HG03039 (cell line): ENCODE results near the gene TIMM17B.
A peak's percentile ranks its signal among the peaks of the same experiment; 100 is the strongest.
"Not testable (repeated sequence)": the region's sequence is repeated elsewhere in the genome, so short reads cannot be mapped to it uniquely, and the experiment has no call there.

Source experiments
- ATAC-seq: cut with Tn5 transposase; IDR thresholded peaks from one replicate; pipeline ENCODE4 v1.9.1; 2021; ENCODE audit warnings: mild to moderate bottlenecking, moderate library complexity; ENCODE audit not compliant: unreplicated experiment

TIMM17B gene

DNA sequence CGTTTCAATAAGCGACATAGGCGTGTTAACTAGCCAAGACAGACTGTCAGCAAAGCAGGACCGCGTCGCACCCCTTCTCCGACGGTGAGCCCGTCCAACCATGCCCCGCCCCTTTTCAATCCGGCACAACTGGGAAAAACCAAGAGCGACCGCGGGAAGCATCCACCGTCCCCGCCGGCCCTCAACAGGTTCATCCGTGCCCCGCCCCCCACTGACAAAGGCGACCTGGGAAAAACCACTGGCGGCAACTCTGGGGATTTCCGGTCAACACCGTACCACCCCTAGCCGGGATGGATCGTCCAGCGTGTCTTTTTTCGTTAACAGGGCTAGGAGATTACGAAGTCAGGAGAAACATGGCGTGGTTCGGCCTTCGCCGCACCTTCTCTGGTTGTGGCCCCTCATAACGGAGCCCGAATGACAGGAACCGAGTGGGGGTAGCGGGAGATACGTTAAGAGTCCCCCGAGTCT, 377 bp downstream of the TIMM17B start:
- ATAC-seq, result peak; percentile 9

DNA sequence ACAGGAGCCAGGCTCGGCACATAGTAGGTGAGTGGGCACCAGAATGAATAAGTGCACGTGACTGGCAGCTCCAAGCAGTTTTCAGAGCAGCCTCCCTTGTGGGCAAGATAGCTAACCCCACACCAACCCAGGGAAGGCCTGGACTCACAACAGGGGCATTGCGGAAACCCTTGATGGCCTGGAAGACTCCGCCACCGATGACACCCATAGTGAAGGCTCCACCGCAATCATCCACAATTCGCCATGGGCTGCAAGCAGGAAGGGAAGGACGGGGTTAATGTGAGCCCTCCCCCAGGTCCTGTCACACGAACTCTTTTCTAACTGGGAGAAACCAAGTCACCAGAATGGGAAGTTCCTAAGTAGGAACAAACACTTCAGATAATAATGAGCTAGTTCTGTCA, 957 bp downstream of the TIMM17B start:
- no peak for ATAC-seq

DNA sequence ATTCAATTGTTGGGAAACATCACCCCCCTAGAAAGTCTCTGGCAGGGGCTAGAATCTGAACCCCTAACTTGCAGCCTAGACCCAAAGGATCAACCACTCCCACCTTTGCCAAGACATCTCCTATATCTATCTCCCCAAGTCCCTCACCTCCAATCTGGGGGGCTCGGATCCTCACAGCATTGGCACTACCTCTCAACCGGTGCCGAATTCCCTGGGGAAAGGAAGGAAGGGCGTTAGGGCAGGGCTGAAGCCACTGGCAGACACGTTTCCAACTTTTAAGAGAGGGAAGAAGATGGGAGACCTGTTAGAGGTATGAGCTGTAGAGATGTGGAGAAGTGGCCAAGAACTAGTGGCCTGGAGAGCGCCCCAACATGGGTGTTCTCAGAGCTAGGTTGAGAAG, 2.7 kb downstream of the TIMM17B start:
- ATAC-seq, result no peak

GRCh38 chrX:48893556-48894348, 3.8 kb downstream of the TIMM17B start:
- no peak for ATAC-seq

GRCh38 chrX:48892896-48893295, 4.7 kb downstream of the TIMM17B start:
- ATAC-seq, result no peak

- peak; percentile 74 for ATAC-seq
Observed at GRCh38 chrX:48891402-48892288, 5.9 kb downstream of the TIMM17B start.

DNA sequence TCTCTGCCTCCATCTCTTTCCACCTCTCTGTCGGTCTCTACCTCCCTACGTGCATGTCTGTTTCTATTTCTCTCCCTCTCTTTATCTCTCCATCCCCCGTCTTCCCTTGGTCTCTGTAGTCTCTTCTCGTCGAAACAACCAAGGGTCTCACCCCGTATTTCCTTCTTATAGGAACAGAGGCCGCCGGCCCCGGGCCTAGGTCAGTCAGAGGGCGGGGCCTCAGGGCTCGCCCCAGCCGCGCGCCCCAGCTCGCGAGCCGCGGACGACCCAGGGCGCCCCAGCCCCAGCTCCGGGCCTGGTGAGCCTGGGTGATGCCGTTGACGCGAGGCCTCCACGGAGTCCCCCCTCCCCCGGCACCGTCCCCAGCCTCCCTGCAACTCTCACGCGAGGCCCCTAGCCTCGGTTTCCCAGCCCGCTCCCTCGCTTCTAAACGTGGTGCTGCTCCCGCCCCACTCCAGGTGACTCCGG, 6.6 kb downstream of the TIMM17B start:
- peak; percentile 43 for ATAC-seq

GRCh38 chrX:48890296-48890925, 7.2 kb downstream of the TIMM17B start:
- no peak for ATAC-seq

DNA sequence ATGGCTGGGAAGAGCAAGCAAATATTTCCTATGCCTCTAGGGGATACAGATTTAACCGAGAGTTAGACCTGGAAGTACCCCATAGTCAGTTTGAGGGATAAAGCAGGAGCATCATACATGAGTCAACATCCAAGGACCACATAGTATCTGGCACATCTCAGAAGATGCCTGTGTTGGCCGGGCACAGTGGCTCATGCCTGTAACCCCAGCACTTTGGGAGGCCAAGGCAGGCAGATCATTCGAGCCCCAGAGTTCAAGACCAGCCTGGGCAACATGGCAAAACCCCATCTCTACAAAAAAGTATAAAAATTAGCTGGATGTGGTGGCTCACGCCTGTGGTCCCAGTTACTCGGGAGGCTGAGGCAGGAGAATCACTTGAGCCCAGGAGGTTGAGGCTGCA, 11.0 kb downstream of the TIMM17B start:
- ATAC-seq, result not testable (repeated sequence)

DNA sequence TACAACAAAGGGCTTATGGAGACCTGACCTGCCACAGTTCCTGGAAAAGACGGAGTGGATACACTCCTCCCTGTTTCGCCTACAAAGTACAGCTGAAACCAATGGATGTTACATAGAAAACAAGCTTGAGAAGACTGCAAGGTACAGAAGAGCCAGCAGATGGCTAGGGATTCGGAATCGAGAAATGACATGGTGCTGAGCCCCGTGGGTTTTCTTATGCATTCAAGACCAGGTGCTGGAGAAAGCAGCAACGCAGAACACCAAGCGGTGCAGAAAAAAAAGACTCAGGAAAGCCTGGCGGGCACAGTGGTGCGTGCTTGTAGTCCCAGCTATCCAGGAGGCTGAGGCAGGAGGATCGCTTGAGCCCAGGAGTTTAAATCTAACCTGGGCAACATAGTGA, 13.8 kb downstream of the TIMM17B start:
- no peak for ATAC-seq

DNA sequence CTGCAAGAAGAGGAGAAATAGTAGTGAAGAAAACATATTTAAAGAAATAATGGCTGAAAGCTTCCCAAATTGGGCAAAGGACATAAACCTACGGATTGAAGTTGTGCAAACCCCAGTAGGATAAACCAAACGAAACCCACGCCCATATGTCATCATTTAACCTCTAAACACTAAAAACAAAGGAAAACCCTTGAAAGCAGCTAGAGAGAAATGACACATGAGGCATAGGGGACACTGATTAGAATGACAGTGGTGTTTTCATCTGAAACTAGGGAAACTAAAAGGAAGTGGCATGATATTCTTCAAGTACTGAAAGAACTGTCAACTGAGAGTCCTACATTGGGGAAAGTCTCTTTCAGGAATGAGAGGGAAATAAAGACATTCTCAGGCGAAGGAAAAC, 20.6 kb downstream of the TIMM17B start:
- ATAC-seq, result not testable (repeated sequence)

- not testable (repeated sequence) for ATAC-seq
Observed at GRCh38 chrX:48872017-48872416, 25.6 kb downstream of the TIMM17B start.

DNA sequence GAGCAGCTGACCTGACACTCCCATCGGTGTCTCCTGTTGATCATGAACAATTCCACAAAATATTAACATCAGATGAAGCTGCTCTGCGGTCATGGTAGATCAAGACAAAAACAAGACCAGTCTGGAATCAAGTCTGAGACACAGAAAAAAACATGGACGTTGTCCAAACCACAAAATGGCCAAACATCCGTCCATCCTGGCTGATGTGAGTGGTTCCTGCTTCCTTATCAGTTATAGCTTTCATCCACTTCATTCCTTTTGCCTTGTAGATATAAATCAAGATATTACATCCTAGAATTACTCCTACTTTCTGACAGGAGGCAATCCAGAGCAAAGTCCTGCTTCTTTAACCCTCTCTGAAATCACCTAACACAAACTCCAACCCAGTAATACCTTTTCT, 33.4 kb downstream of the TIMM17B start:
- ATAC-seq, result no peak

DNA sequence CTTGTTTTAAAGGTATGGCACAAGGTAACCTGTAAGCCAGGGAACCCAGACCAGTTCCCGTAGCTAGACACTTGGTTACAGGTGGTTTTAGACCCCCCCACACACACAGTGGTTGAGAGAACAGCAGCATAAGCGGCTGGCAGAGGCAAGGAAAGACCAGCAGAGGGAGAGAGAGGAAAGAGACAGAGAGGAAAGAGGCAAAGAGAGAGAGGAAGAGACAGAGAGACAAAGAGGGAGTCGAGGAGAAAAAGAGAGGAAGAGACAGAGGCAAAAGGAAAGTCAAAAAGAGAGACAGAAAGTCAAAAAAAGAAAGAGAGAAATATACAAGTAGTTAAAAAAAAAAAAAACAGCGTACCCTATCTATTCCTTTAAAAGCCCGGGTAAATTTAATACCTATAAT, 42.7 kb downstream of the TIMM17B start:
- no peak for ATAC-seq

- not testable (repeated sequence) for ATAC-seq
Observed at GRCh38 chrX:48854121-48854804, 43.3 kb downstream of the TIMM17B start.

GRCh38 chrX:48853494-48853893, 44.1 kb downstream of the TIMM17B start:
- ATAC-seq, result not testable (repeated sequence)

GRCh38 chrX:48852857-48853256, 44.7 kb downstream of the TIMM17B start:
- no peak for ATAC-seq

DNA sequence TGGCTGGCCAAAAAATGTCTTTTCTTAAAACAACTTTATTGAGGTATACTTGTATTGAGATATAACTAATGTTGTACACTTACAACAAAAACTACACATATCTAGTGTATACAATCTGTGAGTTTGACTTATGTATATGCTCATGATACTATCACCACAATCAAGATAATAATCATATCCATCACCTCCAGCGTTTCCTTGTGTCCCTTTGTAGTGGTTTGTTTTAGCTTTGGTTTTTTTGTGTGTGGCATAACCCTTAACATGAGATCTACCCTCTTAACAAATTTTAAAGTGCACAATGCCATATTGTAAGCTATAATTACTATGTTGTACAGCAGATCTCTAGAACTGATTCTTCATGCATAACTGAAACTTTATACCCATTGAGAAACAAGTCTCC, 48.7 kb downstream of the TIMM17B start:
- ATAC-seq, result no peak
